ENCODE measurements around the gene PTPRN2.

DNA sequence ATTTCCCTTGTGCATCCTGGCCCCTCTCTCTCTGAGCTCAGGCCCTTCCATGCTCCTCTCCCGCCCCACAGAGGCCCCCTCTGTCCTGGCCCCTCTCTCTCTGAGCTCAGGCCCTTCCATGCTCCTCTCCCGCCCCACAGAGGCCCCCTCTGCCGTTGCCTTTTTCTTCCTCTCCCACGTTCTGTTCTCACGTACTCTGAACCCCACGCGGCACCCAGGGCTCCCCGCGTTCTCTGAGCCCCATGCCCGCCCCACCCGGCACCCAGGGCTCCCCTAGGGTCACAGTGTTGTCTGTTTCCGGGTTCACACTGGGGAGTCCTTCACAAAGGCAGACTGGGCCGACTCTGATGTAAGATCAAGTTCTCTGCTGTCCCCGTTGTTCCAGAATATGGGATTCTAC lies 914.0 kb downstream of the PTPRN2 start:
- TF ChIP-seq, protein P1, sequence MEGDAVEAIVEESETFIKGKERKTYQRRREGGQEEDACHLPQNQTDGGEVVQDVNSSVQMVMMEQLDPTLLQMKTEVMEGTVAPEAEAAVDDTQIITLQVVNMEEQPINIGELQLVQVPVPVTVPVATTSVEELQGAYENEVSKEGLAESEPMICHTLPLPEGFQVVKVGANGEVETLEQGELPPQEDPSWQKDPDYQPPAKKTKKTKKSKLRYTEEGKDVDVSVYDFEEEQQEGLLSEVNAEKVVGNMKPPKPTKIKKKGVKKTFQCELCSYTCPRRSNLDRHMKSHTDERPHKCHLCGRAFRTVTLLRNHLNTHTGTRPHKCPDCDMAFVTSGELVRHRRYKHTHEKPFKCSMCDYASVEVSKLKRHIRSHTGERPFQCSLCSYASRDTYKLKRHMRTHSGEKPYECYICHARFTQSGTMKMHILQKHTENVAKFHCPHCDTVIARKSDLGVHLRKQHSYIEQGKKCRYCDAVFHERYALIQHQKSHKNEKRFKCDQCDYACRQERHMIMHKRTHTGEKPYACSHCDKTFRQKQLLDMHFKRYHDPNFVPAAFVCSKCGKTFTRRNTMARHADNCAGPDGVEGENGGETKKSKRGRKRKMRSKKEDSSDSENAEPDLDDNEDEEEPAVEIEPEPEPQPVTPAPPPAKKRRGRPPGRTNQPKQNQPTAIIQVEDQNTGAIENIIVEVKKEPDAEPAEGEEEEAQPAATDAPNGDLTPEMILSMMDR (IDR thresholded peaks at IDR 0.05): no peak
- TF ChIP-seq POLR2A (IDR thresholded peaks at IDR 0.05): no peak
